Thoracic aorta endothelial cell (primary cell): ENCODE data around the gene TMEM240. TPM values are rescaled to one million over a fixed set of nuclear protein-coding genes. Genes with fewer than 3 reads are reported as not detected.

Experiments
- total RNA-seq: library from RNA; depleted of rRNA; stranded (reverse); fragments of >200 nt; gene quantifications from 2 replicates; pipeline ENCODE4 v1.2.3, GENCODE V29; 2012

Gene TMEM240
- total RNA-seq: 3.5 and 4.0 TPM in 2 replicates

DNA sequence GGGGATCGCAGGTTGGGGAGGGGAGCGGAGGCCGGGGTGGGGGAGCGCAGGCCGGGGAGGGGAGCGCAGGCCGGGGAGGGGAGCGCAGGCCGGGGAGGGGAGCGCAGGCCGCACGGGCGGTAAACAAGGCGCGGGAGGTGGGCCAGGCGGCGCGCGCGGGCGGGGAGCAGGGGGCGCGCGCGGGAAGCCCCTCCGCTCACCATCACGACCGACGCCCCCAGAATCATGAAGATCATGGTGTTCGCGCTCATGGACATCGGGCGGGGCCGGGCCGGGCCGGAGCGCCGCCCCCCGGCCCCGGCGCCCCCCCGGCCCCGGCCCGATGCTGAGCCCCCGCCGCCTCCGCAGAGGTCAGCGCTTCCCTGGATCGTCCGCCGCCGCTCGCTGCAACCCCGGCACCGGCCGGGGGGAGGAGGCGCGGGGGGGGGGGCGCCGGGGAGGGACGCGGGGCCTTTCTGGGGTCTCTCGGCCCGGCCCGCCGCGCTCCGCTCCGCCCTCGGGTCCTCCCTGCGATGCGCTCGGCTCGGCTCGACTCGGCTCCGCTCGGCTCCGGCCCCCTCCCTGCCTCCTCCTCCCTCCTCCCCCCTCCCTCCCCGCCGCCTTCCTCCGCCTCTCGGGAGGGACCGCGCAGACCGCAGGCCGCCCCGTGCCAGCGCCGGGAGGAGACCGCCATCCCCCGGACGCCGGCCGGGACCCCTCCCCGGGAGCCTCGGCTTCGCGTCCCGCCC is at the start of gene TMEM240:
TMEM240 (minus strand) TSS at position 535 of the 728 bp plus-strand sequence; CDS start at position 257, 278 bp downstream.

DNA sequence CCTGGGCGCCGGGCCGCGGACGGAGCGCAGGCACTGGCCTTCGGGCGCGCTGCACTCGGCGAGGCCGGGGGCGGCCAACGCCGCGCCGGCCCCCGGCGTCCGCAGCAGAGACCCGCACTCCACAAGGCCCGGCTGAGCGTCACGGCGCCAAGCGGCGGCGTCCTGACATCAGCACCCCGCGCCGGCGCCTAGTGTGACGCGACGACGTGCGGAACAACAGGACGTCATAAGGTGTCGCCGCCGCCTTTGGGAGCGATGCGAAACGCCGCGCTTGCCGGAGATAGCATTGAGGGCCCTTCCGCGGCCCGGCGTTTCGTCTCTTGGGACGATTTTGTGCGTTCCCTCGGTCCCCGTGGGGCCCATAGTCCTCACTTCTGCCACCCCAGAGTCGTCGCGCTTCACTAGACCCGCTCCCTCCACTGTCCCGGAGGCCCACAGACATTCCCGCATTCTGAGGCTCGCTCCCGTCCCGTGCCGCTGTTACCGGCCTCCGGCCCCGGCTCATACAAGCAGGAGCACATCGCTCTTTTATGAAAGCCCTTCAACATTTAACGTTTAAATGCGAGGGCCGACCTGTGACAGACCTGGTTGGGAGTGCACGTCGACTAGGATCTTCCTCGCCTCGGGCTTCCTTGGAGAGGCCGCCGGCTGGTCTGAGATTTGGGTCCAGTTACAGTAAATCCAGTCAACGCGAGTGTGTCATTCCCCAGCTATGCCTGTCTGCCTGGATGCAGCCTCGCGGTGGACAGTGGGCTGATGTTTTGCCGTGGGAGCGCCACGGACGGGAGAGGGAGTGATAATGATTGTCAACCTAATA is 34.5 kb upstream of the TMEM240 start, which contains the start of gene SSU72:
SSU72 (minus strand) TSS at position 143 of the 817 bp plus-strand sequence. CDS start 306 bp downstream, outside the sequence.

DNA sequence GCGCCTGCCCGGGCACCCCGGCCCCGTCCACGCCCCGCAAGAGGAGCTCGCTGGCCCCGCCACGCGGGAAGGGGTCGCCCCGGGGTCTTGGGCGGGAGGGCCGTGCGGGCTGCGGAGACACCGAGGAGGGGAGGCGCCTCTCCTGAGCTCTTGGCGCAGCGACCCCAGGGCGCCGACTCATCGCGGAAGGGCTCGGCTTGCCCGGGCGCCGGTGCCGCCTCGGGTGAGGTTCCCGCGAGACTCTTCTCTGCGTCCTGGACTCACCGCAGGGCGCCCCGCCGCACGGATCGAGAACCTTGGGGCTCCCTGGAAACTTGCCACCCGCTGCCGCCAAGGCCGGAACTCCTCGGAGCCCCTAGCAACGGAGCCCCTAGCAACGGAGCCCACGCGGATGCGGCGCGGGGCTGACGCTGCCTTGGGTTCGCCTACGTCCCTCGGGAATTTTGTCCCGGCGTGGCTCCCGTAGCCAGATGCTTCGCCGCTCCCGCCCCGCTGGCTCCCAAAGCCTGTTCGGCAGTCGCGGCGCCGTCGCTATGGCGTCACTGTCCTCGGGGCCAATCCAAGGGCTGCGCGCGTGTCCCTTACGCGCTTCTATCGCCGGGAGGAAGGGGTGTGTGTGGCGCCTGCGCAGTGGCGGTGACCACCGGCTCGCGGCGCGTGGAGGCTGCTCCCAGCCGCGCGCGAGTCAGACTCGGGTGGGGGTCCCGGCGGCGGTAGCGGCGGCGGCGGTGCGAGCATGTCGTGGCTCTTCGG is 28.7 kb downstream of the TMEM240 start, which contains the start of gene ATAD3A:
ATAD3A (plus strand) TSS at position 630 of the 753 bp plus-strand sequence; CDS start at position 737, 107 bp downstream.

Other genes with a start within 250 kb of the TMEM240 start
- gene ACAP3, start 232.7 kb downstream of the TMEM240 start, total RNA-seq: 19.7 and 22.7 TPM in 2 replicates
- 21.0 and 22.9 TPM in 2 replicates for gene PUSL1, start 232.0 kb downstream of the TMEM240 start, total RNA-seq
- 64.1 and 71.4 TPM in 2 replicates for gene INTS11, start 216.0 kb downstream of the TMEM240 start, total RNA-seq
- gene CPTP, start 215.8 kb downstream of the TMEM240 start, total RNA-seq: 15.6 and 21.5 TPM in 2 replicates
- gene TAS1R3, start 209.3 kb downstream of the TMEM240 start, total RNA-seq: 0.13 and 0.22 TPM in 2 replicates
- 28.9 and 38.4 TPM in 2 replicates for gene DVL1, start 191.2 kb downstream of the TMEM240 start, total RNA-seq
- gene MXRA8, start 182.1 kb downstream of the TMEM240 start, total RNA-seq: 0.80 and 1.2 TPM in 2 replicates
- 94.9 and 99.4 TPM in 2 replicates for gene AURKAIP1, start 165.4 kb downstream of the TMEM240 start, total RNA-seq
- gene CCNL2, start 141.3 kb downstream of the TMEM240 start, total RNA-seq: 140 and 162 TPM in 2 replicates
- gene MRPL20, start 133.3 kb downstream of the TMEM240 start, total RNA-seq: 100 and 116 TPM in 2 replicates
- 0.07 and 0.13 TPM in 2 replicates for gene ANKRD65, start 119.3 kb downstream of the TMEM240 start, total RNA-seq
- 1.3 and 2.9 TPM in 2 replicates for gene VWA1, start 104.9 kb downstream of the TMEM240 start, total RNA-seq
- not detected in 2 replicates for gene ATAD3C, start 90.9 kb downstream of the TMEM240 start, total RNA-seq
- 33.0 and 38.4 TPM in 2 replicates for gene ATAD3B, start 68.9 kb downstream of the TMEM240 start, total RNA-seq
- gene ATAD3A, start 28.5 kb downstream of the TMEM240 start, total RNA-seq: 46.1 TPM in 2 replicates
- 84.0 and 84.4 TPM in 2 replicates for gene SSU72, start 34.2 kb upstream of the TMEM240 start, total RNA-seq
- 0.65 and 0.80 TPM in 2 replicates for gene FNDC10, start 59.5 kb upstream of the TMEM240 start, total RNA-seq
- gene MIB2, start 74.9 kb upstream of the TMEM240 start, total RNA-seq: 23.3 and 25.3 TPM in 2 replicates
- 0.13 and 0.29 TPM in 2 replicates for gene MMP23B, start 91.5 kb upstream of the TMEM240 start, total RNA-seq
- 10.5 and 11.8 TPM in 2 replicates for gene CDK11B, start 118.4 kb upstream of the TMEM240 start, total RNA-seq
- 27.7 and 37.2 TPM in 2 replicates for gene SLC35E2B, start 152.2 kb upstream of the TMEM240 start, total RNA-seq
- gene CDK11A, start 183.7 kb upstream of the TMEM240 start, total RNA-seq: 13.3 and 17.7 TPM in 2 replicates
- 64.9 and 70.7 TPM in 2 replicates for gene NADK, start 237.8 kb upstream of the TMEM240 start, total RNA-seq